IPS DF 6.9 (cell line): Measurements from ENCODE around the gene IFITM10.

Experiments used
- DNase-seq: peaks from one replicate; pipeline ENCODE4 v3.0.0-alpha.2; 2013; ENCODE audit warnings: low read depth, low spot score
- H3K27ac ChIP-seq: one replicate; pipeline ENCODE4 v1.5.1; 2013; ENCODE audit warnings: low read length, control low read depth
- H3K27me3 ChIP-seq: 2 replicates; pipeline ENCODE4 v1.6.1; 2013; ENCODE audit warnings: mild to moderate bottlenecking, low read length; ENCODE audit not compliant: control insufficient read depth, insufficient read depth
- H3K36me3 ChIP-seq: 2 replicates; pipeline ENCODE4 v1.6.1; 2013; ENCODE audit warnings: low read length; ENCODE audit not compliant: control insufficient read depth, insufficient read depth
- H3K4me1 ChIP-seq: 2 replicates; pipeline ENCODE4 v1.6.1; 2013; ENCODE audit warnings: low read length; ENCODE audit not compliant: control insufficient read depth, insufficient read depth
- H3K4me3 ChIP-seq: 2 replicates; pipeline ENCODE4 v1.5.1; 2013; ENCODE audit warnings: mild to moderate bottlenecking, low read length
- H3K9me3 ChIP-seq: 2 replicates; pipeline ENCODE4 v1.6.1; 2013; ENCODE audit warnings: low read length, inconsistent platforms; ENCODE audit not compliant: control insufficient read depth, insufficient read depth
- WGBS: extraction: QIAGEN DNeasy Blood & Tissue Kit; methylation state at CpG from one replicate; pipeline ENCODE4 v1.1.7; 2013; ENCODE audit warnings: mixed read lengths, missing lambda C conversion rate; ENCODE audit not compliant: insufficient read length, insufficient coverage; 5-methylcytosine and 5-hydroxymethylcytosine counted together

The IFITM10 gene

GRCh38 chr11:1743585-1744136, 6.7 kb downstream of the IFITM10 start:
- H3K36me3 ChIP-seq: no peaks in the 10 kb centered on the region
- no peak for DNase-seq
- H3K27ac ChIP-seq: no peak overlapping the region
- peaks cover 8% of the 10 kb centered on the region for H3K27me3 ChIP-seq
- WGBS: no CpG with 5 or more reads among the region's 10 CpGs
- no peaks in the 10 kb centered on the region for H3K9me3 ChIP-seq
- peaks cover 2% of the 10 kb centered on the region; the same call in 1 of the 2 replicates for H3K4me1 ChIP-seq
- no peak overlapping the region for H3K4me3 ChIP-seq

- Histone ChIP-seq H3K4me1 (no peaks in the 10 kb centered on the region), H3K27me3 (peaks cover 2% of the 10 kb centered on the region; the same call in 1 of the 2 replicates), H3K36me3 (no peaks in the 10 kb centered on the region), H3K27ac (no peak overlapping the region), H3K9me3 (no peaks in the 10 kb centered on the region), H3K4me3 (no peak overlapping the region)
- no peak for DNase-seq
- 100% methylated on average over 2 of the region's 3 CpGs for WGBS
Observed at GRCh38 chr11:1742869-1743584, 7.4 kb downstream of the IFITM10 start.

GRCh38 chr11:1742371-1742770, 8.0 kb downstream of the IFITM10 start:
- H3K4me3 ChIP-seq: no peak overlapping the region
- no peak overlapping the region for H3K27ac ChIP-seq
- no peaks in the 10 kb centered on the region for H3K9me3 ChIP-seq
- no peak for DNase-seq
- no peaks in the 10 kb centered on the region for H3K36me3 ChIP-seq
- H3K4me1 ChIP-seq: no peaks in the 10 kb centered on the region
- H3K27me3 ChIP-seq: 0 out of 2 replicates have a peak, but pooled peaks cover 1% of the 10 kb centered on the region
- 100% methylated on average over 2 of the region's 4 CpGs for WGBS

GRCh38 chr11:1741741-1742140, 8.7 kb downstream of the IFITM10 start:
- Histone ChIP-seq H3K27me3 (0 out of 2 replicates have a peak, but pooled peaks cover 1% of the 10 kb centered on the region), H3K4me1 (no peaks in the 10 kb centered on the region), H3K36me3 (no peaks in the 10 kb centered on the region), H3K4me3 (no peak overlapping the region), H3K27ac (no peak overlapping the region), H3K9me3 (no peaks in the 10 kb centered on the region)
- no CpG with 5 or more reads among the region's 4 CpGs for WGBS
- no peak for DNase-seq

- DNase-seq: no peak
- H3K36me3 ChIP-seq: no peaks in the 10 kb centered on the region
- H3K27ac ChIP-seq: no peak overlapping the region
- WGBS: no CpG with 5 or more reads among the region's 8 CpGs
- H3K9me3 ChIP-seq: no peaks in the 10 kb centered on the region
- no peaks in the 10 kb centered on the region for H3K4me1 ChIP-seq
- H3K27me3 ChIP-seq: 0 out of 2 replicates have a peak, but pooled peaks cover 1% of the 10 kb centered on the region
- H3K4me3 ChIP-seq: no peak overlapping the region
Observed at GRCh38 chr11:1740786-1741530, 9.4 kb downstream of the IFITM10 start.

GRCh38 chr11:1739576-1739975, 10.8 kb downstream of the IFITM10 start:
- Histone ChIP-seq H3K27me3 (0 out of 2 replicates have a peak, but pooled peaks cover 1% of the 10 kb centered on the region), H3K36me3 (no peaks in the 10 kb centered on the region), H3K4me3 (no peak overlapping the region), H3K9me3 (no peaks in the 10 kb centered on the region), H3K27ac (no peak overlapping the region), H3K4me1 (no peaks in the 10 kb centered on the region)
- no peak for DNase-seq
- no CpG with 5 or more reads among the region's 8 CpGs for WGBS

- Histone ChIP-seq H3K9me3 (no peaks in the 10 kb centered on the region), H3K27me3 (0 out of 2 replicates have a peak, but pooled peaks cover 1% of the 10 kb centered on the region), H3K4me1 (no peaks in the 10 kb centered on the region), H3K4me3 (no peak overlapping the region), H3K27ac (no peak overlapping the region), H3K36me3 (no peaks in the 10 kb centered on the region)
- no peak for DNase-seq
- no CpG with 5 or more reads among the region's 10 CpGs for WGBS
Observed at GRCh38 chr11:1738380-1738779, 12.0 kb downstream of the IFITM10 start.

GRCh38 chr11:1737080-1737757, 13.2 kb downstream of the IFITM10 start:
- Histone ChIP-seq H3K27me3 (0 out of 2 replicates have a peak, but pooled peaks cover 1% of the 10 kb centered on the region), H3K4me1 (no peaks in the 10 kb centered on the region), H3K4me3 (no peak overlapping the region), H3K27ac (no peak overlapping the region), H3K36me3 (no peaks in the 10 kb centered on the region), H3K9me3 (no peaks in the 10 kb centered on the region)
- no peak for DNase-seq
- WGBS: no CpG with 5 or more reads among the region's 6 CpGs

GRCh38 chr11:1736447-1736992, 13.9 kb downstream of the IFITM10 start:
- no peaks in the 10 kb centered on the region for H3K4me1 ChIP-seq
- H3K9me3 ChIP-seq: no peaks in the 10 kb centered on the region
- no peak overlapping the region for H3K4me3 ChIP-seq
- no peaks in the 10 kb centered on the region for H3K36me3 ChIP-seq
- H3K27ac ChIP-seq: no peak overlapping the region
- no peak for DNase-seq
- 0 out of 2 replicates have a peak, but pooled peaks cover 1% of the 10 kb centered on the region for H3K27me3 ChIP-seq
- WGBS: no CpG with 5 or more reads among the region's 3 CpGs

- Histone ChIP-seq H3K4me1 (no peaks in the 10 kb centered on the region), H3K4me3 (no peak overlapping the region), H3K27ac (no peak overlapping the region), H3K27me3 (0 out of 2 replicates have a peak, but pooled peaks cover 1% of the 10 kb centered on the region), H3K36me3 (no peaks in the 10 kb centered on the region), H3K9me3 (no peaks in the 10 kb centered on the region)
- no CpG with 5 or more reads among the region's 16 CpGs for WGBS
- DNase-seq: no peak
Observed at GRCh38 chr11:1735271-1735670, 15.1 kb downstream of the IFITM10 start.
